K562 (cell line): ENCODE data around the gene ORC1. TPM values are rescaled to one million over a fixed set of nuclear protein-coding genes. Genes with fewer than 3 reads are reported as not detected.

Experiments
- ATAC-seq: fragments of 200-7000 bp; cut with Tn5 transposase; 3 replicates; pipeline ENCODE4 v1.9.1; 2020; ENCODE audit warnings: moderate library complexity
- BruUV-seq: library from RNA; stranded (reverse); fragments of 400-500 nt; replicated peaks from 2 replicates; lab custom pipeline; 2021; lab: Mats Ljungman, UMichigan
- CTCF ChIA-PET: fragments of 300-600 bp; formaldehyde crosslinking; extraction: SDS; loops from one replicate; lab custom pipeline; 2021; ENCODE audit warnings: low intra/inter-chr PET ratio; lab: Yijun Ruan, JAX
- POLR2A ChIA-PET: fragments of 300-600, 350-650 bp; sonication (Branson Sonifier 250); formaldehyde crosslinking; extraction: SDS; loops from one replicate; lab custom pipeline; 2021; ENCODE audit warnings: antibody characterized with exemption, inconsistent platforms; lab: Yijun Ruan, JAX
- DNase-seq, 4 experiments: peaks; one replicate each; pipeline versions ENCODE4 v3.0.0 to v3.0.0-alpha.2; 2011 to 2018; ENCODE audit warnings: low spot score in 3 of 4, mixed read lengths in 3 of 4; ENCODE audit errors: extremely low read depth in 1 of 4
- FAIRE-seq: peaks from 2 replicates; lab custom pipeline; 2011; peaks lifted over from hg19 to GRCh38; lab: Jason Lieb, UNC
- H2AFZ ChIP-seq: 2 replicates; pipeline ENCODE4 v1.6.0; 2011; ENCODE audit warnings: low read depth, low read length, control low read depth, inconsistent platforms
- H3K27ac ChIP-seq: fragments of 200-600 bp; 3 replicates; pipeline ENCODE4 v1.8.0; 2011; ENCODE audit warnings: low read depth, mild to moderate bottlenecking, control low read depth, inconsistent platforms, low read length, moderate library complexity, mixed read lengths; ENCODE audit errors: extremely low read depth
- H3K27me3 ChIP-seq, 2 experiments: fragments of 300-600 bp in 1 of 2; 2 replicates in 1 of 2; 3 replicates in 1 of 2; pipeline versions ENCODE4 v1.6.0 to v1.8.0; 2011; ENCODE audit warnings: inconsistent platforms in 2 of 2, low read length in 2 of 2, mild to moderate bottlenecking in 1 of 2, mixed read lengths in 1 of 2, moderate library complexity in 1 of 2; ENCODE audit not compliant: control insufficient read depth in 2 of 2, insufficient read depth in 2 of 2
- H3K36me3 ChIP-seq: fragments of 300-600 bp; 3 replicates; pipeline ENCODE4 v1.8.0; 2011; ENCODE audit warnings: mild to moderate bottlenecking, low read length, inconsistent platforms; ENCODE audit not compliant: control insufficient read depth, insufficient read depth
- H3K4me1 ChIP-seq, 2 experiments: fragments of 200-600 bp in 1 of 2; replicated peaks in 1 of 2; 2 replicates in 1 of 2; 3 replicates in 1 of 2; pipeline versions ENCODE4 v1.5.1 to v1.8.0; 2011; ENCODE audit warnings: inconsistent platforms in 2 of 2, low read length in 2 of 2, mild to moderate bottlenecking in 1 of 2, mixed read lengths in 1 of 2, moderate library complexity in 1 of 2; ENCODE audit not compliant: control insufficient read depth in 2 of 2, insufficient read depth in 2 of 2
- H3K4me2 ChIP-seq: 2 replicates; pipeline ENCODE4 v1.6.1; 2011; ENCODE audit warnings: low read length, control low read depth, inconsistent platforms, mixed read lengths; ENCODE audit not compliant: insufficient read depth
- H3K4me3 ChIP-seq: fragments of 200-600 bp; sonication (generic), shearing (Covaris generic); 2 replicates; pipeline ENCODE4 v1.5.1; 2016; ENCODE audit warnings: control low read depth, inconsistent platforms
- H3K79me2 ChIP-seq: fragments of 200-600 bp; 3 replicates; pipeline ENCODE4 v1.8.0; 2011; ENCODE audit warnings: low read length, inconsistent platforms; ENCODE audit not compliant: control insufficient read depth, insufficient read depth
- H3K9ac ChIP-seq, 2 experiments: 2 replicates each; pipeline versions ENCODE4 v1.6.0 to v1.6.1; 2011; ENCODE audit warnings: low read depth in 2 of 2, low read length in 2 of 2, control low read depth in 1 of 2, inconsistent platforms in 1 of 2, mild to moderate bottlenecking in 1 of 2, mixed read lengths in 1 of 2; ENCODE audit not compliant: insufficient read depth in 1 of 2
- H3K9me1 ChIP-seq: one replicate; pipeline ENCODE4 v1.6.0; 2011; ENCODE audit warnings: inconsistent platforms, mild to moderate bottlenecking, low read length, moderate library complexity; ENCODE audit not compliant: control insufficient read depth, insufficient read depth
- H3K9me3 ChIP-seq: replicated peaks from 2 replicates; pipeline ENCODE4 v1.5.1; 2011; ENCODE audit warnings: low read depth, low read length, inconsistent platforms; ENCODE audit not compliant: control insufficient read depth, insufficient read depth
- H4K20me1 ChIP-seq: replicated peaks from 2 replicates; pipeline ENCODE4 v1.6.1; 2011; ENCODE audit warnings: low read length, inconsistent platforms, mixed read lengths; ENCODE audit not compliant: control insufficient read depth, insufficient read depth
- CHD2 ChIP-seq: IDR thresholded peaks from 2 replicates; pipeline ENCODE4 v1.6.1; 2011; ENCODE audit warnings: low read depth, low read length
- CSDE1 ChIP-seq, 2 experiments: fragments of 450-650 bp; IDR thresholded peaks; 2 replicates each; pipeline ENCODE4 v1.6.1; 2016; ENCODE audit warnings: mild to moderate bottlenecking in 1 of 2
- FOXJ3 ChIP-seq: sonication (generic); formaldehyde crosslinking; IDR thresholded peaks from 2 replicates; pipeline ENCODE4 v1.4.0; 2020; ENCODE audit warnings: mild to moderate bottlenecking, missing genetic modification reagents
- IRF9 ChIP-seq: fragments of 450-650 bp; IDR thresholded peaks from 2 replicates; pipeline ENCODE4 v1.6.1; 2016; ENCODE audit warnings: missing biosample characterization, missing genetic modification characterization
- KDM1A ChIP-seq, 2 experiments: fragments of 450-650 bp; IDR thresholded peaks; 2 replicates each; pipeline ENCODE4 v1.6.1; 2016; ENCODE audit warnings: mild to moderate bottlenecking in 2 of 2
- MYC ChIP-seq, 2 experiments: fragments of 250-450 bp in 1 of 2; sonication (Bioruptor Pico) in 1 of 2; IDR thresholded peaks; 2 replicates each; pipeline versions ENCODE4 v1.5.1 to v1.6.1; 2012 to 2021; ENCODE audit warnings: low read depth in 2 of 2, borderline replicate concordance in 1 of 2, improper control_type of control experiment in 1 of 2, low read length in 1 of 2, mild to moderate bottlenecking in 1 of 2, moderate library complexity in 1 of 2
- NFIX ChIP-seq: fragments of 250-450 bp; sonication (Bioruptor Pico); IDR thresholded peaks from 2 replicates; pipeline ENCODE4 v1.4.0; 2020; ENCODE audit warnings: low read depth, mild to moderate bottlenecking, moderate library complexity
- PRPF4 ChIP-seq: fragments of 200-400 bp; formaldehyde crosslinking; IDR thresholded peaks from one replicate; pipeline ENCODE4 v1.6.1; 2017; ENCODE audit warnings: low read length, low read depth, mild to moderate bottlenecking; ENCODE audit not compliant: insufficient read depth, poor library complexity, severe bottlenecking
- PTTG1 ChIP-seq: fragments of 450-650 bp; IDR thresholded peaks from 2 replicates; pipeline ENCODE4 v1.6.1; 2016; ENCODE audit warnings: low read depth, mild to moderate bottlenecking, missing genetic modification characterization, missing compliant biosample characterization
- SIX5 ChIP-seq, 2 experiments: IDR thresholded peaks; 2 replicates each; pipeline ENCODE4 v1.6.1; 2011; ENCODE audit warnings: low read length in 2 of 2, borderline replicate concordance in 1 of 2, low read depth in 1 of 2, mild to moderate bottlenecking in 1 of 2, moderate library complexity in 1 of 2; ENCODE audit not compliant: insufficient read depth in 1 of 2
- WHSC1 ChIP-seq: IDR thresholded peaks from one replicate; pipeline ENCODE4 v1.6.1; 2012; ENCODE audit warnings: low read length, control low read depth, inconsistent platforms
- ZNF140 ChIP-seq: fragments of 250-450 bp; sonication (Bioruptor Pico); IDR thresholded peaks from 2 replicates; pipeline ENCODE4 v1.8.0; 2021; ENCODE audit warnings: moderate library complexity, mild to moderate bottlenecking, inconsistent platforms
- ZNF174 ChIP-seq: fragments of 250-450 bp; sonication (Bioruptor Pico); IDR thresholded peaks from 2 replicates; pipeline ENCODE4 v1.4.0; 2020; ENCODE audit warnings: mild to moderate bottlenecking
- WGBS: fragments of 100-300 bp; shearing (Covaris generic); methylation state at CpG from one replicate; pipeline ENCODE4 v1.1.6; 2016; ENCODE audit warnings: low coverage, mixed read lengths; ENCODE audit not compliant: insufficient coverage; ENCODE audit errors: missing lambda C conversion rate; 5-methylcytosine and 5-hydroxymethylcytosine counted together
- in situ Hi-C: fragments of 300-500 bp; cut with MboI; formaldehyde crosslinking; loops from 4 replicates; pipeline ENCODE4 v1.15.0; 2018; ENCODE audit warnings: inconsistent platforms, mixed read lengths
- intact Hi-C: fragments of 100-400 bp; cut with micrococcal nuclease; formaldehyde crosslinking; loops from 2 replicates; pipeline ENCODE4 v1.14.2; 2022
- polyA plus RNA-seq, 8 experiments: library from polyadenylated mRNA; depleted of rRNA in 4 of 8; stranded (reverse) in 5 of 8; unstranded in 3 of 8; fragments of >200 nt; fragmentation: Nextera tagmentation in 2 of 8; fragmentation: Illumina TruSeq in 1 of 8; extraction: Ambion mirVana in 2 of 8; extraction: Trizol in 1 of 8; gene quantifications; 2 replicates each; pipeline versions ENCODE4 v1.2.1 to v1.2.3, GENCODE V29; 2011 to 2014; ENCODE audit warnings: inconsistent platforms in 1 of 8, missing spikeins in 1 of 8
- total RNA-seq, 7 experiments: library from RNA; depleted of rRNA in 6 of 7; stranded (reverse); fragments of >200 nt in 6 of 7; fragmentation: Illumina TruSeq in 2 of 7; extraction: Trizol in 2 of 7; gene quantifications; 2 replicates each; pipeline versions ENCODE4 v1.2.1 to v1.2.3, GENCODE V29; 2011 to 2021; ENCODE audit warnings: low replicate concordance in 1 of 7
- TF ChIP-seq, protein P1 (sequence below): fragments of 250-450 bp; sonication (Bioruptor Pico); IDR thresholded peaks from 2 replicates; pipeline ENCODE4 v1.5.0; 2020; ENCODE audit warnings: mild to moderate bottlenecking

ORC1 gene
- total and polyA plus RNA-seq, 9 of the 15 experiments (the other 6 are each of a cell fraction or from before 2014, with no cell fraction given), result 26.4 to 91.6 (median 69.7) TPM

- TF ChIP-seq, protein P1, sequence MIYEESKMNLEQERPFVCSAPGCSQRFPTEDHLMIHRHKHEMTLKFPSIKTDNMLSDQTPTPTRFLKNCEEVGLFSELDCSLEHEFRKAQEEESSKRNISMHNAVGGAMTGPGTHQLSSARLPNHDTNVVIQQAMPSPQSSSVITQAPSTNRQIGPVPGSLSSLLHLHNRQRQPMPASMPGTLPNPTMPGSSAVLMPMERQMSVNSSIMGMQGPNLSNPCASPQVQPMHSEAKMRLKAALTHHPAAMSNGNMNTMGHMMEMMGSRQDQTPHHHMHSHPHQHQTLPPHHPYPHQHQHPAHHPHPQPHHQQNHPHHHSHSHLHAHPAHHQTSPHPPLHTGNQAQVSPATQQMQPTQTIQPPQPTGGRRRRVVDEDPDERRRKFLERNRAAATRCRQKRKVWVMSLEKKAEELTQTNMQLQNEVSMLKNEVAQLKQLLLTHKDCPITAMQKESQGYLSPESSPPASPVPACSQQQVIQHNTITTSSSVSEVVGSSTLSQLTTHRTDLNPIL (CRISPR knock-in tag), result no peak
- TF ChIP-seq IRF9 (tag) (no peak), NFIX (no peak)
Observed at GRCh38 chr1:52400131-52400530, 4.1 kb downstream of the ORC1 start (continued).

DNA sequence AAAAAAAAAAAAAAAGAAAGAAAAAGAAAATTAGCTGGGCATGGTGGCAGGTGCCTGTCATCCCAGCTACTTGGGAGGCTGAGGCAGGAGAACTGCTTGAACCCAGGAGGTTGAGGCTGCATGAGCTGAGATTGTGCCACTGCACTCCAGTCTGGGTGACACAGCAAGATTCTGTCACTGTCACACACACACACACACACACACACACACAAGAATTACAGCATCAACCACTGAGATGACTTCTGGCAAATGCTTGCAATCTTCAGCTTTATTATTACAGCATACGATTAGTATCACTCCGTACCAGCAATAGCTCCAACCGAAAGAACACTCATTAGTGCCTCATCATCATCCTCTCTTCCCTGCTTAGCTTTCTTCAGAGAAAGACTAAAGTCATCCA is 4.6 kb downstream of the ORC1 start:
- ATAC-seq, result no peak
- in situ Hi-C loops, result loop anchor here (10.0 kb wide), 1 partner anchor 285 kb away; no protein-coding TSS in a partner anchor
- 98% methylated on average over 3 of the region's 3 CpGs for WGBS
- no peak for TF ChIP-seq PRPF4
- no peak for TF ChIP-seq PTTG1 (tag)
- TF ChIP-seq CHD2, result no peak
- TF ChIP-seq SIX5 (IDR thresholded peaks at IDR 0.05; ENCODE audit: borderline replicate concordance in 1 of 2, insufficient read depth in 1 of 2, low read depth in 1 of 2, low read length in 2 of 2), result no peak
- no peak for TF ChIP-seq CSDE1 (IDR thresholded peaks at IDR 0.05)
- TF ChIP-seq KDM1A (IDR thresholded peaks at IDR 0.05), result no peak
- TF ChIP-seq WHSC1, result no peak
- TF ChIP-seq MYC (IDR thresholded peaks at IDR 0.05; ENCODE audit: low read depth, low read length), result no peak
- TF ChIP-seq MYC (CRISPR knock-in tag; IDR thresholded peaks at IDR 0.05; ENCODE audit: borderline replicate concordance, low read depth), result no peak
- TF ChIP-seq ZNF174 (CRISPR knock-in tag), result no peak
- TF ChIP-seq ZNF140 (CRISPR knock-in tag), result no peak
- no peak for TF ChIP-seq FOXJ3 (CRISPR knock-in tag)

More for the DNA sequence above, 4.6 kb downstream of the ORC1 start:
- Histone ChIP-seq H3K27me3 (no peaks in the 10 kb centered on the region), H3K9ac (no peak overlapping the region), H3K4me2 (no peak overlapping the region), H4K20me1 (peaks cover 16% of the 10 kb centered on the region), H3K9me1 (peaks cover 3% of the 10 kb centered on the region), H3K9me3 (no peaks in the 10 kb centered on the region), H3K4me3 (no peak overlapping the region), H3K36me3 (peaks cover 82% of the 10 kb centered on the region), H2AFZ (no peak overlapping the region), H3K27ac (no peak overlapping the region), H3K4me1 (peaks cover 8 to 24% of the 10 kb centered on the region in 2 experiments; a peak in 4 of 5 replicates), H3K79me2 (peaks cover 88% of the 10 kb centered on the region)
- no peak for FAIRE-seq
- intact Hi-C loops, result loop anchor here (5.0 kb wide), 3 partner anchors 168 to 283 kb away; no protein-coding TSS in a partner anchor
- POLR2A ChIA-PET, result interaction anchor here (0.6 to 1.9 kb wide), 4 partner anchors 8 to 269 kb away, joined by 3 to 9 read pairs (median 4); no protein-coding TSS in a partner anchor
- no TSS peak for BruUV-seq
- CTCF ChIA-PET, result no interaction called here
- no peak for DNase-seq
